GM18517 (cell line): ENCODE results near the gene SIRT4.
A peak's percentile ranks its signal among the peaks of the same experiment; 100 is the strongest.
"Not testable (repeated sequence)": the region's sequence is repeated elsewhere in the genome, so short reads cannot be mapped to it uniquely, and the experiment has no call there.

Experiments used
- ATAC-seq: cut with Tn5 transposase; IDR thresholded peaks from one replicate; pipeline ENCODE4 v1.9.1; 2021; ENCODE audit warnings: mild to moderate bottlenecking, moderate library complexity; ENCODE audit not compliant: unreplicated experiment

Gene SIRT4, protein sequence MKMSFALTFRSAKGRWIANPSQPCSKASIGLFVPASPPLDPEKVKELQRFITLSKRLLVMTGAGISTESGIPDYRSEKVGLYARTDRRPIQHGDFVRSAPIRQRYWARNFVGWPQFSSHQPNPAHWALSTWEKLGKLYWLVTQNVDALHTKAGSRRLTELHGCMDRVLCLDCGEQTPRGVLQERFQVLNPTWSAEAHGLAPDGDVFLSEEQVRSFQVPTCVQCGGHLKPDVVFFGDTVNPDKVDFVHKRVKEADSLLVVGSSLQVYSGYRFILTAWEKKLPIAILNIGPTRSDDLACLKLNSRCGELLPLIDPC

GRCh38 chr12:120301962-120302815 lies at the start of gene SIRT4:
Gene SIRT4 (plus strand): TSS chr12:120302321. CDS start chr12:120303562, 1,241 bp downstream.
- peak; percentile 95 for ATAC-seq

DNA sequence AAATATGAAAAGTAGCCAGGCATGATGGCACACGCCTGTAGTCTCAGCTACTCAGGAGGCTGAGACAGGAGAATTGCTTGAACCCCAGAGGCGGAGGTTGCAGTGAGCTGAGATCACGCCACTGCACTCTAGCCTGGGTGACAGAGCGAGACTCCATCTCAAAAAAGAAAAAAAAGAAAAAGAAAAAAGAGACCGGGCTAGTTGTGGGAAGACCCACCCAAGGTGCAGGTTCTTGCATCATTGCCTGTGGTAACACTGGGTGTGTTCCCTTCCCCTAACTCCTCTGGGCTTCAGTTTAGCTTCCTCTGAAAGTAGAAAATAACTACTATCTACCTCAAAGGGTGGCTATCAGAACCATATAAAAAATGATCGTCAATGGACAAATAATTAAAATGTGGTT lies 48.8 kb upstream of the SIRT4 start:
- not testable (repeated sequence) for ATAC-seq

DNA sequence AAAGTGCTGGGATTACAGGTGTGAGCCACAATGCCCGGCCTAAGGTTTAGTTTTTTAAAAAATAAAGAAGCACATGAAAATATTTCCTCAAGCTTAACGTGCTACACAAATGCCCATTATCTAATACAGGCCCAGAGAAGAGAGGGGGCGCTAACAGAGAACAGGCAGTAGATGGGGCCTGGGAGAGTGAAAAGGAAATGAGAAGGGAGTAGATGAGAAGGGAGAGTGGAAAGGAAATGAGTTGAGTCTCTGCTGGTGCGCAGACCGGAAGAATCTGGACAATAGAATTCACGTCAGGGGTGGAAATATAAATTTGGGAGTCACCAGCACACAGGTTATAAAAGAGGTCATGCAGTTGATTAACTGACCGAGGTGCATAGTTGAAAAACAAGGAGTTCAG lies 47.3 kb upstream of the SIRT4 start:
- ATAC-seq: no peak

- no peak for ATAC-seq
Observed at GRCh38 chr12:120257041-120257821, 44.9 kb upstream of the SIRT4 start.

DNA sequence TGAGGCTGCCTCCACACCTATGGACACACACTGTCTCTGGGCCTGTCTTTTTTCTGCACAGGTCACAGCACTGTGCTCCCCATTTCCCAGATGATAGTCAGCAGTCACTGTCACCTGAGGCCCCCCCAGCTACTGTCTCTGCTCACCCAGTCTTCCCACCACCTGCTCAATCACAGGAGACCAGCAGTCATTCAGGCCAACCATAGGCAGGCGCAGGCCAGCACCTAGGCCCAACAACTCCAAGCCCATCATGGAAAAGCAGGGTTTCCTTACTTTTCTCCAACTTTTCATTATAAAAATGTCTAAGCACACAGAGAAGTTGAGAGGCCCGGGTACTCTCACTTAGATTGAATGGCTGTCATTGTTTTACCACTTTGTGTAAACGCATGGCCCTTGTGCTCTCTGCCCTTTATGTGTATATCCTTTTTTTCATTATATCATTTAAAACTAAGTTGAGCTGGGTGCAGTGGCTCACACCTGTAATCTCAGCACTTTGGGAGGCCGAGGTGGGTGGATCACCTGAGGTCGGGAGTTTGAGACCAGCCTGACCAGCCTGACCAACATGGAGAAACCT lies 43.7 kb upstream of the SIRT4 start:
- ATAC-seq: no peak

- ATAC-seq: no peak
Observed at GRCh38 chr12:120259418-120260202, 42.5 kb upstream of the SIRT4 start.

- no peak for ATAC-seq
Observed at GRCh38 chr12:120260607-120261006, 41.5 kb upstream of the SIRT4 start.

- ATAC-seq: no peak
Observed at GRCh38 chr12:120261951-120262851, 39.9 kb upstream of the SIRT4 start.

GRCh38 chr12:120262852-120263747 lies 39.0 kb upstream of the SIRT4 start:
- no peak for ATAC-seq

GRCh38 chr12:120263748-120264085 lies 38.4 kb upstream of the SIRT4 start:
- ATAC-seq: no peak

GRCh38 chr12:120264086-120264903 lies 37.8 kb upstream of the SIRT4 start:
- no peak for ATAC-seq

DNA sequence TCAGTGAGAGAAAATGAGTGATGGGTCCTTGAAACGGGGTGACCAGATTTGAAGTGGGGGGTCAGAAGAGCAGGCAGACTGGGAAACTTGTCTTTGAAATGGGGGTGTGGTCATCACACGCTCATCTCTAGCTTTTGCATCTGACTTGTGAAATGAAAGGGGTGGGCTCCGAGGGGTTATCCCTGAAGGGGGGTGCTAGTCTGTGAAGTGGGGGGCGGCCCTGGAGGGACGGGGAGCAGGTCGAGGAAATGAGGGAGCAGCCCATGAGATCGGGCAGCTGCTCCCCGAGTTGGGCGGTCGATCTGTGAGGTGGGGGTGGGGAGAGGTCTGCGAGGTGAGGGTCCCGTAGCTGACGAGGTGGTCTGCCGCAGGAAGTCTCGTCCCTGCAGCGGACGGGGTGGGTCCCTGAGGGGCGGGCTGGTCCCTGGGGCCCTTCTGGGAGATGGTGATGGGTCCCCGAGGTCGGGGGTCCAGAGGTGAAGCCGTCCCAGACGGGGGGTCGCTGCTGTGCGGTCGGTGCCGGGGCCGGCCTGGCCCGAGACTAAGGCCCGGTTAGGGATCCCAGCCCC lies 37.1 kb upstream of the SIRT4 start:
- ATAC-seq: peak; percentile 31

DNA sequence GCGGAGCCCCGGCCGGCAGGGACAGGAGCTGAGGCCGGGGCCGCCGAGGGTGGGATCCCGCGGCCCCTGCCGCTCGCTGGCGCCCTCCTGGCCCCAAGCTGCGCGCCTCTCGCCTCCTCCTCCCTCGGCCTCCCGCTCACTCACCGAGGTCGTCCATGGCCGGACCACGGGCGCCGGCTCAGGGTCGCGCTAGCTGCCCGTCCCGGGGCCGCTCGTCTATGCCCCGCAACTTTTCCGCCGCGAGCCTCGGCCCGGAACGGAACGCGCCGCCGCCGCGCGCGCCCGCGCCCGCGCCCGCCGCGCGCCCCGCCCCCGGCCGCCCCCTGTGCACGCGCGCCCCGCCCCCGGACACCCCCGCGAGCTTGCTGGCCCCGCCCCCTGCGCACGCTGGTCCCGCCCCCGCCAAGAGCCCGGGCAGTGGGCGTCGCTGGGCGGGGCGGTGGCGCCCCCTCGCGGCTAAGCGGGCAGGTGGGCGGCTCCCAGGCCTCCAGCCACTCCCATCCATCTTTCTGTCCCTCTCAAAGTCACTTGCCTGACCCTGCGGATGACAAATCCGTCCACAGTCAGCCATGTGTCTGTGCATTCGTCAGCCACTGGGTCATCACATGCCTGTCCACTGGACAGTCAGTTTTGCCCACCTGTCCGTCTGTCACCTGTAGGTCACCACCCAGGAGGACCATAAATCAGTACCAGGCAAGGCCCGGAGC lies 36.5 kb upstream of the SIRT4 start, which contains the start of gene PXN:
TSS of gene PXN (minus strand) at position 258 of the 707 bp plus-strand sequence. CDS start at position 157, 101 bp downstream.
- peak; percentile 52 for ATAC-seq

DNA sequence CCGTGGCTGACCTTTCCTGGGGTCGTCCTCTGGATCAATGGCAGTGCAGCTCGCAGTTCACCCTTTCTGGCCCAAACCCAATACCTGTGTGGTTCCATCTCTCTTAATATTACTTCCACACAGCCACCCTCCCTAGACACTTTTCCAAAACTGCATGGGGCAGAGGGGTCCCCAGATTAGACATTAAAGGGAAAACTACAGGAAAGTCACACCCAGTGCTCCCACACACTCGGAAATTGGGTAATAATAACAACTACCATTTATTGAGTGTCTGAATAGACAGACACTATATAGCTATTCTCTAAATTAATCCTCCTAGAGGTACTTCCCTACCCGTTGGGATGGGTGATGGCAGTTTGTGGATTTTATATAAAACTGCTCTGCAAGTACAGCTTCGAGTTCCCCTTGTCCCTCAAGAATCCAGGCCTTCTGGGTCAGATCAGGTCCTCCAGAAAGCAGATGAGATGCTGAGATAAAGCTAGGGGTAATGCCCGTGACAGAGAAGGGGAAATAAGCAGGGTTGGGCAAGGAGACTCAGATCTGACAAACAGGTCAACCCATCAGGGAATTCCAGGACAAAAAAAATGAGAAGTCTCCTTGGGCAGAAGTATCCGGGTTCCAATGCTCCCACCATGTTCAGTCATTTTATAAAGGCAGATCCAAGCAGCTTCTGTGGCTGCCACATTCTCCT lies 35.8 kb upstream of the SIRT4 start:
- ATAC-seq: no peak

DNA sequence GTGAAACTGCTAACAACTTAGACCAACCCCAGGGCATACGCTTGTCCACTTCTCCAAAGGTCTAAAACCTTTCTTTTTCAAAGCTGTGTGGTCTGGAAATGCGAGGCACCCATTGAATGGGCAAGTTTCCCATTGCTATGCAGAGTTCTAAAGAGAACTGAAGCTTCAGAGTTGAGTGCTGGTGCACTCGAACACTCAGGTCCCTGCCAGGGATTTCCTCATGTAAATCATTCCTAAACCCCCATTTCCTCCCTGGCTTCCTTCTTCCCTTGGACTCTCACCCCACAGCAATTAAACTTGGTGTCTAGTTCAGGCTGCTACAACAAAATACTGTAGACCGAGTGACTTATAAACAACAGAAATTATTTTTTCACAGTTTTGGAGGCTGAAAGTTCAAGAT lies 34.4 kb upstream of the SIRT4 start:
- no peak for ATAC-seq

GRCh38 chr12:120276734-120277133 lies 25.4 kb upstream of the SIRT4 start:
- no peak for ATAC-seq
